OCI-LY1 (cell line): Measurements from ENCODE around the gene RANBP17.
"Not testable (repeated sequence)": the region's sequence is repeated elsewhere in the genome, so short reads cannot be mapped to it uniquely, and the experiment has no call there.

ENCODE experiments used
- H2AFZ ChIP-seq: fragments of 200-600 bp; sonication (generic), shearing (Covaris generic); 2 replicates; pipeline ENCODE4 v1.6.0; 2014; ENCODE audit warnings: antibody characterized with exemption, mild to moderate bottlenecking, low read length
- H3F3A ChIP-seq: fragments of 200-600 bp; sonication (generic), shearing (Covaris generic); 2 replicates; pipeline ENCODE4 v1.6.0; 2014; ENCODE audit warnings: mild to moderate bottlenecking, antibody characterized with exemption, low read length, moderate library complexity; ENCODE audit not compliant: insufficient read depth
- H3K27ac ChIP-seq: fragments of 200-600 bp; sonication (generic); 2 replicates; pipeline ENCODE4 v1.5.1; 2014; ENCODE audit warnings: low read length, mixed run types, mild to moderate bottlenecking, low read depth; ENCODE audit not compliant: poor library complexity, severe bottlenecking
- H3K27me3 ChIP-seq: fragments of 200-600 bp; sonication (generic); 2 replicates; pipeline ENCODE4 v1.6.0; 2014; ENCODE audit warnings: antibody characterized with exemption, mild to moderate bottlenecking, low read length, moderate library complexity; ENCODE audit not compliant: insufficient read depth
- H3K36me3 ChIP-seq: fragments of 200-600 bp; sonication (generic); 2 replicates; pipeline ENCODE4 v1.6.1; 2014; ENCODE audit warnings: mild to moderate bottlenecking, antibody characterized with exemption, low read length, moderate library complexity, mixed read lengths; ENCODE audit not compliant: insufficient read depth
- H3K4me1 ChIP-seq: fragments of 200-600 bp; sonication (generic); 2 replicates; pipeline ENCODE4 v1.5.1; 2014; ENCODE audit warnings: mild to moderate bottlenecking, low read length, moderate library complexity; ENCODE audit not compliant: insufficient read depth, severe bottlenecking
- H3K4me2 ChIP-seq: fragments of 200-600 bp; sonication (generic), shearing (Covaris generic); 2 replicates; pipeline ENCODE4 v1.6.1; 2014; ENCODE audit warnings: low read length
- H3K4me3 ChIP-seq: fragments of 200-600 bp; sonication (generic); 2 replicates; pipeline ENCODE4 v1.5.1; 2014; ENCODE audit warnings: low read length, low read depth, mild to moderate bottlenecking, mixed read lengths; ENCODE audit not compliant: poor library complexity, severe bottlenecking
- H3K79me2 ChIP-seq: fragments of 200-600 bp; shearing (Covaris generic); 2 replicates; pipeline ENCODE4 v1.6.1; 2016; ENCODE audit warnings: mixed run types, low read length, mixed read lengths; ENCODE audit not compliant: insufficient read depth
- H3K9ac ChIP-seq: fragments of 200-600 bp; sonication (generic), shearing (Covaris generic); 2 replicates; pipeline ENCODE4 v1.6.1; 2014; ENCODE audit warnings: mild to moderate bottlenecking, low read length, mixed read lengths
- H3K9me2 ChIP-seq: fragments of 200-600 bp; sonication (generic), shearing (Covaris generic); 2 replicates; pipeline ENCODE4 v1.6.1; 2014; ENCODE audit warnings: low read depth, mild to moderate bottlenecking, low read length, mixed read lengths
- H3K9me3 ChIP-seq: fragments of 200-600 bp; shearing (Covaris generic); 2 replicates; pipeline ENCODE4 v1.6.1; 2014; ENCODE audit warnings: low read length, mixed read lengths
- H4K20me1 ChIP-seq: fragments of 200-600 bp; sonication (generic), shearing (Covaris generic); 2 replicates; pipeline ENCODE4 v1.6.0; 2016; ENCODE audit warnings: mild to moderate bottlenecking, low read length; ENCODE audit not compliant: insufficient read depth
- EZH2 ChIP-seq: fragments of 200-600 bp; sonication (generic), shearing (Covaris generic); IDR thresholded peaks from 2 replicates; pipeline ENCODE4 v1.8.0; 2017; ENCODE audit warnings: borderline replicate concordance, mixed run types, mild to moderate bottlenecking, antibody characterized with exemption, low read length, moderate library complexity, mixed read lengths
- TF ChIP-seq, protein P1 (sequence below): fragments of 200-600 bp; sonication (generic), shearing (Covaris generic); IDR thresholded peaks from 2 replicates; pipeline ENCODE4 v1.5.1; 2017; ENCODE audit warnings: mild to moderate bottlenecking, antibody characterized with exemption, low read length, moderate library complexity, mixed read lengths

RANBP17 gene

DNA sequence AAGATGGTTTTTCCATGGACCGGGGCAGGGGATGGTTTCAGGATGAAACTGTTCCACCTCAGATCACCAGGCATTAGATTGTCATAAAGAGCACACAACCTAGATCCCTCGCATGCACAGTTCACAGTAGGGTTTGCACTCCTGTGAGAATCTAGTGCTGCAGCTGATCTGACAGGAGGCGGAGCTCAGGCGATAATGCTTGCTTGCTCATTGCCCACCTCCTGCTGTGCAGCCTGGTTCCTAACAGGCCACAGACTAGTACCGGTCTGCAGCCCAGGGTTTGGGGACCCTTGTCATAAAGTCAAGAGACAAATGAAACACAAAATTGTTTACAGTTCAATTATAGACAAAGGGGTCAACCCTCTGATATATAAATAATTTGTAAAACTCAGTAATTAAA, 101.7 kb downstream of the RANBP17 start:
- Histone ChIP-seq H3K9me3 (no peaks in the 10 kb centered on the region), H3K27ac (no peak overlapping the region), H3K36me3 (no peaks in the 10 kb centered on the region), H3K9ac (no peak overlapping the region), H3K27me3 (no peaks in the 10 kb centered on the region), H3K4me2 (no peak overlapping the region), H2AFZ (no peak overlapping the region), H4K20me1 (no peaks in the 10 kb centered on the region), H3K79me2 (no peaks in the 10 kb centered on the region), H3K4me3 (no peak overlapping the region), H3K9me2 (no peaks in the 10 kb centered on the region), H3K4me1 (no peaks in the 10 kb centered on the region), H3F3A (no peaks in the 10 kb centered on the region)
- TF ChIP-seq, protein P1, sequence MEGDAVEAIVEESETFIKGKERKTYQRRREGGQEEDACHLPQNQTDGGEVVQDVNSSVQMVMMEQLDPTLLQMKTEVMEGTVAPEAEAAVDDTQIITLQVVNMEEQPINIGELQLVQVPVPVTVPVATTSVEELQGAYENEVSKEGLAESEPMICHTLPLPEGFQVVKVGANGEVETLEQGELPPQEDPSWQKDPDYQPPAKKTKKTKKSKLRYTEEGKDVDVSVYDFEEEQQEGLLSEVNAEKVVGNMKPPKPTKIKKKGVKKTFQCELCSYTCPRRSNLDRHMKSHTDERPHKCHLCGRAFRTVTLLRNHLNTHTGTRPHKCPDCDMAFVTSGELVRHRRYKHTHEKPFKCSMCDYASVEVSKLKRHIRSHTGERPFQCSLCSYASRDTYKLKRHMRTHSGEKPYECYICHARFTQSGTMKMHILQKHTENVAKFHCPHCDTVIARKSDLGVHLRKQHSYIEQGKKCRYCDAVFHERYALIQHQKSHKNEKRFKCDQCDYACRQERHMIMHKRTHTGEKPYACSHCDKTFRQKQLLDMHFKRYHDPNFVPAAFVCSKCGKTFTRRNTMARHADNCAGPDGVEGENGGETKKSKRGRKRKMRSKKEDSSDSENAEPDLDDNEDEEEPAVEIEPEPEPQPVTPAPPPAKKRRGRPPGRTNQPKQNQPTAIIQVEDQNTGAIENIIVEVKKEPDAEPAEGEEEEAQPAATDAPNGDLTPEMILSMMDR, result no peak
- TF ChIP-seq EZH2, result no peak

DNA sequence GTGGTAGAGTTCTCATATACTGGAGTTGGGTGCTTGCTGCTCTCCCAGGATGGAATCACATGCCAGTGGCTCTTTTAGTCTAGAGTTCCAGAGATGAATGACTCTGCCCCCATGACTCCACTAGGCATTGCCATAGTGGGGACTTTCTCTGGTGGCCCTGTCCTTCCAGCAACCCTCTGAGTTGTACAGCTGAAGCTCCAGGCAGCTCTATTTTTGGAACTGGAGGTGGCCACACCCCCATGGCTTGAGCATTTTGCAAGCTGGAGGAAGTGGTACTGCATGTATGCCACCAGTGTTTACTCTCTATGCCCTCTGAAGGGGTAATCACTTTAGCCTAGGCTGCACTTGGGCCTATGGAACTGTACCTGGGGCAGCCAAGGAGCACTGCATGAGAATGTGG, 112.6 kb downstream of the RANBP17 start:
- Histone ChIP-seq H3K27me3 (no peaks in the 10 kb centered on the region), H3K4me1 (no peaks in the 10 kb centered on the region), H3K27ac (no peak overlapping the region), H4K20me1 (no peaks in the 10 kb centered on the region), H3K4me2 (no peak overlapping the region), H3K79me2 (no peaks in the 10 kb centered on the region), H3F3A (no peaks in the 10 kb centered on the region), H3K9ac (no peak overlapping the region), H2AFZ (no peak overlapping the region), H3K9me3 (no peaks in the 10 kb centered on the region), H3K4me3 (no peak overlapping the region), H3K36me3 (no peaks in the 10 kb centered on the region), H3K9me2 (no peaks in the 10 kb centered on the region)
- no peak for TF ChIP-seq EZH2
- TF ChIP-seq, protein P1, result no peak

DNA sequence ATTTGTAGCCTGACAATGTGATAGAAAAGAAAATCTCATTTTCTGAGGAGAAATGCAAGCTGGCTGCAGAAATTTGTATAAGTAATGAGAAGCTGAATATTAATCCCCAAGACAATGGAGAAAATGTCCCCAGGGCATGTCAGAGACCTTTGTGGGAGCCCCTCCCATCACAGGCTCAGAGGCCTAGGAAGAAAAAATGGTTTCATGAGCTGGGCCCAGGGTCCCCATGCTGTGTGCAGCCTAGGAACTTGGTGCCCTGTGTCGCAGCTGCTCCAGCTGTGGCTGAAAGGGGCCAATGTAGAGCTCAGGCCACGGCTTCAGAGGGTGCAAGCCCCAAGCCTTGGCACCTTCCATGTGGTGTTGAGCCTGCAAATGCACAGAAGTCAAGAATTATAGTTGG, 118.4 kb downstream of the RANBP17 start:
- H3K36me3 ChIP-seq, H4K20me1 ChIP-seq, H3K9me2 ChIP-seq, H3K4me1 ChIP-seq, H2AFZ ChIP-seq, H3K27me3 ChIP-seq, H3K79me2 ChIP-seq, H3K9me3 ChIP-seq, H3K4me3 ChIP-seq, H3K27ac ChIP-seq, H3K9ac ChIP-seq, H3F3A ChIP-seq, H3K4me2 ChIP-seq: not testable (repeated sequence)

DNA sequence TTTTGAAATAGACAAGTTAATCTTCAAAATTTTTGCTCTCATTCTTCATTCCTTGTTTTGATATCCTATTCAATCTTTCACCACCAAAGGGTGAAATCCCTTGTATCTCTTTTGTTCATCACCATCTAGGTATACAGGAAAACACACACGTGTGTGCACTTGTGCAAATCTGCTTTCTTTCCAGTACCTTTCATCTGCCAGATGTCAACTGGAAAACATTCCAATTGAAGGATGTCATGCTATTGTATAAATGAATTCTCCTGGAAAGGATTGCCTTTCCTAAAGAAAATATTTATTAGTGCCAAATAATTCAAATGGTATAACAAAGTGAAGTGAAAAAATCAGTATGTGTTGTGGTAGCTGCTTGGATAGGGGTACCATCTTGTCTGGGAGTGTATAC, 123.7 kb downstream of the RANBP17 start:
- Histone ChIP-seq H3F3A (no peaks in the 10 kb centered on the region), H3K79me2 (no peaks in the 10 kb centered on the region), H3K4me3 (no peak overlapping the region), H3K9me3 (no peaks in the 10 kb centered on the region), H3K27ac (no peak overlapping the region), H4K20me1 (no peaks in the 10 kb centered on the region), H3K9me2 (no peaks in the 10 kb centered on the region), H3K4me1 (no peaks in the 10 kb centered on the region), H3K27me3 (no peaks in the 10 kb centered on the region), H3K9ac (no peak overlapping the region), H2AFZ (no peak overlapping the region), H3K4me2 (no peak overlapping the region), H3K36me3 (no peaks in the 10 kb centered on the region)
- TF ChIP-seq, protein P1, result no peak
- TF ChIP-seq EZH2, result no peak
